ENCODE data around the gene IER2.

- TF ChIP-seq POLR2AphosphoS5 (IDR thresholded peaks at IDR 0.05) = no peak
- TF ChIP-seq CTCF (IDR thresholded peaks at IDR 0.05) = no peak
Measured at GRCh38 chr19:13149628-13150186, 504 bp upstream of the IER2 start.
